GM23248 (cell line): ENCODE data around the gene KRTAP22-1.

ENCODE experiments used
- EZH2 ChIP-seq: fragments of 200-600 bp; sonication (generic); IDR thresholded peaks from 2 replicates; pipeline ENCODE4 v1.6.1; 2018; ENCODE audit warnings: antibody characterized with exemption, mild to moderate bottlenecking; ENCODE audit not compliant: insufficient read depth, poor library complexity, severe bottlenecking
- EZH2phosphoT487 ChIP-seq: fragments of 200-600 bp; sonication (generic); IDR thresholded peaks from 2 replicates; pipeline ENCODE4 v1.6.1; 2018; ENCODE audit warnings: antibody characterized with exemption, moderate library complexity, mild to moderate bottlenecking, low read depth; ENCODE audit not compliant: insufficient read depth

DNA sequence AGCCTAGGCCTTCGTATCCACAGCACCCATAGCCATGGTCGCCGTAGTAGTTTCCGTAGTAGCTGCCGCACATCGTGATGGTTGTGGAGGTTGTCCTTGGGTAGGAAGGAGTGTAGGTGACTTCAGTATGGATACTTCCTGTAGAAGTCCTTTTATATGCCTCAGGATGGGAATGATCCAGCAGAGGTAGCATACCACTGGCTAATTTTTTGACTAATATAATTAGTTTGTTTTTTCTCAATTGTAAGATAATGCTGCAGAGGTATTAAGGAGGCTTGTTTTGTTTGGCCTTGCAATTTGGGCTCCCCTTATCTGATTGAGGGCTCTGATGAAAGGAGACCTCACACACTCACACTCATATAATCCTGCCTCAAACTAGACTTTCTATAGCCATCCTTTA, 2.1 kb upstream of the KRTAP22-1 start, which contains the start of gene KRTAP6-2:
- no peak for TF ChIP-seq EZH2
- TF ChIP-seq EZH2phosphoT487 = no peak
